Liver (tissue), 3 donors: ENCODE results near the gene SLC25A25.

Experiments
- ATF3 ChIP-seq: IDR thresholded peaks from 2 replicates; pipeline ENCODE4 v1.6.1; 2016; ENCODE audit warnings: antibody characterized with exemption
- CTCF ChIP-seq: fragments of 150-350 bp; IDR thresholded peaks from 2 replicates; pipeline ENCODE4 v1.5.1; 2017; ENCODE audit warnings: improper control_type of control experiment, low read depth, low read length; ENCODE audit not compliant: missing input control
- EGR1 ChIP-seq, 2 donors: IDR thresholded peaks; 2 replicates each; pipeline ENCODE4 v1.6.1; 2016 to 2018; ENCODE audit warnings: antibody characterized with exemption in 2 of 2, low read depth in 2 of 2
- FOXA1 ChIP-seq: IDR thresholded peaks from 2 replicates; pipeline ENCODE4 v1.6.1; 2016; ENCODE audit warnings: antibody characterized with exemption
- GABPA ChIP-seq, 2 donors: IDR thresholded peaks in 1 of 2; conservative IDR thresholded peaks in 1 of 2; 2 replicates each; pipeline ENCODE4 v1.6.1; 2016; ENCODE audit warnings: antibody characterized with exemption in 2 of 2, mild to moderate bottlenecking in 1 of 2, moderate library complexity in 1 of 2
- HNF4G ChIP-seq: IDR thresholded peaks from 2 replicates; pipeline ENCODE4 v1.6.1; 2016; ENCODE audit warnings: antibody characterized with exemption
- JUND ChIP-seq, 2 donors: IDR thresholded peaks; 2 replicates each; pipeline ENCODE4 v1.6.1; 2016; ENCODE audit warnings: antibody characterized with exemption in 2 of 2
- MAX ChIP-seq: IDR thresholded peaks from 2 replicates; pipeline ENCODE4 v1.6.1; 2016; ENCODE audit warnings: antibody characterized with exemption
- NR2F2 ChIP-seq: IDR thresholded peaks from 2 replicates; pipeline ENCODE4 v1.6.1; 2016; ENCODE audit warnings: antibody characterized with exemption
- RAD21 ChIP-seq, 2 donors: IDR thresholded peaks; 2 replicates each; pipeline ENCODE4 v1.6.1; 2016; ENCODE audit warnings: antibody characterized with exemption in 2 of 2, mild to moderate bottlenecking in 2 of 2
- TAF1 ChIP-seq: conservative IDR thresholded peaks from 2 replicates; pipeline ENCODE4 v1.6.1; 2016; ENCODE audit warnings: antibody characterized with exemption, mild to moderate bottlenecking
- YY1 ChIP-seq: IDR thresholded peaks from 2 replicates; pipeline ENCODE4 v1.6.1; 2016; ENCODE audit warnings: antibody characterized with exemption, mild to moderate bottlenecking
- ZBTB33 ChIP-seq: IDR thresholded peaks from 2 replicates; pipeline ENCODE4 v1.6.1; 2016; ENCODE audit warnings: antibody characterized with exemption
- TF ChIP-seq, protein P1 (sequence below): IDR thresholded peaks from 2 replicates; pipeline ENCODE4 v1.6.1; 2016; ENCODE audit warnings: antibody characterized with exemption, mild to moderate bottlenecking
- donor health status: healthy.
- donor health status: healthy.

DNA sequence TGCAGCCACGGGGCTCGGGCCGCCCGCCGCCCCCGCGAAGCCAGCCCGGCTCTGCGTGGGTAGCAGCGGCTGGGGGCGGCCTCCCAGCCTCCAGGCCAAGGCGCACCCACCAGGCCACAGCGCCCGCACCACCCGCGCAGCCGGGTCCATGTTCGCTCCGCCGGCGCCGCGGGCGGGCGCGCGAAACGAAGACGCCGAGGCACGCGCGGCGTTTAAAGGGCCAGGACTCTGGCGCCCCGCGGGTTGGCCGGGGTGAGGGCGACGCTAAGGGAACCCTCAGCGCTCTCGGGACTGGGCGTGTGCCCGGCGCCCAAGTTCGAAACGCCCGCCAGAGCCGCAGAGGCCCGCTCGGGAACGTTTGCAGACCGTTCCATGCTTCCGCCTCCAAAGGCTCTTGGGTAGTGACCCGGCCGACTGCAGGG lies 59.5 kb downstream of the SLC25A25 start, which contains the start of gene PTGES2:
- no peak for TF ChIP-seq CTCF
- no peak for TF ChIP-seq JUND (IDR thresholded peaks at IDR 0.05)
- TF ChIP-seq ZBTB33 = no peak
- TF ChIP-seq GABPA (IDR thresholded peaks at IDR 0.05 in 1 of 2, conservative IDR thresholded peaks at IDR 0.05 in 1 of 2) = no peak
- no peak for TF ChIP-seq FOXA1
- TF ChIP-seq TAF1 = no peak
- no peak for TF ChIP-seq ATF3
- TF ChIP-seq NR2F2 = no peak
- no peak for TF ChIP-seq RAD21 (IDR thresholded peaks at IDR 0.05)
- TF ChIP-seq, protein P1, sequence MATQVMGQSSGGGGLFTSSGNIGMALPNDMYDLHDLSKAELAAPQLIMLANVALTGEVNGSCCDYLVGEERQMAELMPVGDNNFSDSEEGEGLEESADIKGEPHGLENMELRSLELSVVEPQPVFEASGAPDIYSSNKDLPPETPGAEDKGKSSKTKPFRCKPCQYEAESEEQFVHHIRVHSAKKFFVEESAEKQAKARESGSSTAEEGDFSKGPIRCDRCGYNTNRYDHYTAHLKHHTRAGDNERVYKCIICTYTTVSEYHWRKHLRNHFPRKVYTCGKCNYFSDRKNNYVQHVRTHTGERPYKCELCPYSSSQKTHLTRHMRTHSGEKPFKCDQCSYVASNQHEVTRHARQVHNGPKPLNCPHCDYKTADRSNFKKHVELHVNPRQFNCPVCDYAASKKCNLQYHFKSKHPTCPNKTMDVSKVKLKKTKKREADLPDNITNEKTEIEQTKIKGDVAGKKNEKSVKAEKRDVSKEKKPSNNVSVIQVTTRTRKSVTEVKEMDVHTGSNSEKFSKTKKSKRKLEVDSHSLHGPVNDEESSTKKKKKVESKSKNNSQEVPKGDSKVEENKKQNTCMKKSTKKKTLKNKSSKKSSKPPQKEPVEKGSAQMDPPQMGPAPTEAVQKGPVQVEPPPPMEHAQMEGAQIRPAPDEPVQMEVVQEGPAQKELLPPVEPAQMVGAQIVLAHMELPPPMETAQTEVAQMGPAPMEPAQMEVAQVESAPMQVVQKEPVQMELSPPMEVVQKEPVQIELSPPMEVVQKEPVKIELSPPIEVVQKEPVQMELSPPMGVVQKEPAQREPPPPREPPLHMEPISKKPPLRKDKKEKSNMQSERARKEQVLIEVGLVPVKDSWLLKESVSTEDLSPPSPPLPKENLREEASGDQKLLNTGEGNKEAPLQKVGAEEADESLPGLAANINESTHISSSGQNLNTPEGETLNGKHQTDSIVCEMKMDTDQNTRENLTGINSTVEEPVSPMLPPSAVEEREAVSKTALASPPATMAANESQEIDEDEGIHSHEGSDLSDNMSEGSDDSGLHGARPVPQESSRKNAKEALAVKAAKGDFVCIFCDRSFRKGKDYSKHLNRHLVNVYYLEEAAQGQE = no peak
- TF ChIP-seq YY1 = no peak
- no peak for TF ChIP-seq EGR1 (IDR thresholded peaks at IDR 0.05; ENCODE audit: low read depth in 2 of 2)
- TF ChIP-seq MAX = no peak
- no peak for TF ChIP-seq HNF4G
